SK-N-SH treated with all-trans-retinoic acid at 6 μM for 48 hours (cell line): Measurements from ENCODE around the gene SPEF1.

Source experiments
- ATAC-seq: fragments of 200-7000 bp; cut with Tn5 transposase; 3 replicates; pipeline ENCODE4 v1.9.1; 2020; ENCODE audit warnings: mild to moderate bottlenecking, moderate library complexity
- ARNTL ChIP-seq: fragments of 450-650 bp; formaldehyde crosslinking; IDR thresholded peaks from 2 replicates; pipeline ENCODE4 v1.5.0; 2020; ENCODE audit warnings: low read depth, mild to moderate bottlenecking, moderate library complexity, borderline replicate concordance
- BACH2 ChIP-seq: fragments of 250-450 bp; sonication (Bioruptor Pico); IDR thresholded peaks from 2 replicates; pipeline ENCODE4 v1.9.0; 2021; ENCODE audit warnings: mild to moderate bottlenecking, borderline replicate concordance
- CREB5 ChIP-seq: fragments of 250-450 bp; sonication (Bioruptor Pico); IDR thresholded peaks from 2 replicates; pipeline ENCODE4 v1.5.1; 2020; ENCODE audit warnings: low read depth, mild to moderate bottlenecking, moderate library complexity
- CSDC2 ChIP-seq: fragments of 250-450 bp; sonication (Bioruptor Pico); IDR thresholded peaks from 2 replicates; pipeline ENCODE4 v1.5.0; 2020; ENCODE audit warnings: mild to moderate bottlenecking, moderate library complexity
- CSRNP3 ChIP-seq: fragments of 250-450 bp; sonication (Bioruptor Pico); IDR thresholded peaks from 2 replicates; pipeline ENCODE4 v1.5.1; 2021; ENCODE audit warnings: mild to moderate bottlenecking, moderate library complexity
- ESRRG ChIP-seq: fragments of 250-450 bp; sonication (Bioruptor Pico); IDR thresholded peaks from 2 replicates; pipeline ENCODE4 v1.6.1; 2021; ENCODE audit warnings: mild to moderate bottlenecking
- GLIS3 ChIP-seq: fragments of 250-450 bp; sonication (Bioruptor Pico); IDR thresholded peaks from 2 replicates; pipeline ENCODE4 v1.5.0; 2020; ENCODE audit warnings: mild to moderate bottlenecking, moderate library complexity
- ISL1 ChIP-seq: fragments of 250-450 bp; sonication (Bioruptor Pico); IDR thresholded peaks from 2 replicates; pipeline ENCODE4 v2.1.2; 2022; ENCODE audit warnings: mild to moderate bottlenecking, moderate library complexity
- OSR1 ChIP-seq: fragments of 250-450 bp; sonication (Bioruptor Pico); IDR thresholded peaks from 2 replicates; pipeline ENCODE4 v1.8.0; 2022; ENCODE audit warnings: moderate library complexity, mild to moderate bottlenecking, inconsistent platforms
- PATZ1 ChIP-seq: fragments of 250-450 bp; sonication (Bioruptor Pico); IDR thresholded peaks from 2 replicates; pipeline ENCODE4 v1.8.0; 2020; ENCODE audit warnings: mild to moderate bottlenecking, moderate library complexity, borderline replicate concordance
- POU6F1 ChIP-seq: fragments of 250-450 bp; sonication (Bioruptor Pico); IDR thresholded peaks from 2 replicates; pipeline ENCODE4 v1.8.0; 2021; ENCODE audit warnings: low read depth, mild to moderate bottlenecking, moderate library complexity, borderline replicate concordance
- PPARA ChIP-seq: fragments of 250-450 bp; sonication (Bioruptor Pico); IDR thresholded peaks from 2 replicates; pipeline ENCODE4 v1.5.0; 2020; ENCODE audit warnings: mild to moderate bottlenecking, borderline replicate concordance
- RARB ChIP-seq: fragments of 250-450 bp; sonication (Bioruptor Pico); IDR thresholded peaks from 2 replicates; pipeline ENCODE4 v1.8.0; 2021; ENCODE audit warnings: mild to moderate bottlenecking, moderate library complexity
- SNAI2 ChIP-seq: fragments of 250-450 bp; sonication (Bioruptor Pico); IDR thresholded peaks from 2 replicates; pipeline ENCODE4 v1.5.0; 2020; ENCODE audit warnings: mild to moderate bottlenecking, moderate library complexity
- TCF4 ChIP-seq: fragments of 250-450 bp; sonication (Bioruptor Pico); IDR thresholded peaks from 2 replicates; pipeline ENCODE4 v1.8.0; 2021; ENCODE audit warnings: mild to moderate bottlenecking, moderate library complexity, borderline replicate concordance
- ZC3H10 ChIP-seq: fragments of 250-450 bp; sonication (Bioruptor Pico); IDR thresholded peaks from 2 replicates; pipeline ENCODE4 v1.5.1; 2021; ENCODE audit warnings: mild to moderate bottlenecking, moderate library complexity
- ZFP3 ChIP-seq: fragments of 250-450 bp; sonication (Bioruptor Pico); IDR thresholded peaks from 2 replicates; pipeline ENCODE4 v1.5.0; 2020; ENCODE audit warnings: mild to moderate bottlenecking, moderate library complexity
- ZFP30 ChIP-seq: fragments of 450-650 bp; formaldehyde crosslinking; IDR thresholded peaks from 2 replicates; pipeline ENCODE4 v1.5.0; 2022; ENCODE audit warnings: mild to moderate bottlenecking, moderate library complexity
- ZNF565 ChIP-seq: fragments of 450-650 bp; formaldehyde crosslinking; conservative IDR thresholded peaks from 2 replicates; pipeline ENCODE4 v1.5.0; 2020; ENCODE audit warnings: low read depth, mild to moderate bottlenecking, moderate library complexity
- ZNF8 ChIP-seq: fragments of 450-650 bp; formaldehyde crosslinking; IDR thresholded peaks from 2 replicates; pipeline ENCODE4 v1.5.0; 2020; ENCODE audit warnings: mild to moderate bottlenecking, moderate library complexity

SPEF1 gene

GRCh38 chr20:3729811-3730540, 51.3 kb downstream of the SPEF1 start:
- TF ChIP-seq CSDC2 (CRISPR knock-in tag) (no peak), BACH2 (no peak), ZC3H10 (CRISPR knock-in tag) (no peak), CSRNP3 (no peak)
- ATAC-seq: no peak

GRCh38 chr20:3729378-3729777, 51.9 kb downstream of the SPEF1 start:
- ATAC-seq: no peak

GRCh38 chr20:3728876-3729275, 52.4 kb downstream of the SPEF1 start:
- ATAC-seq: no peak
- TF ChIP-seq CSRNP3 (no peak), ARNTL (CRISPR knock-in tag) (no peak), CREB5 (CRISPR knock-in tag) (no peak), ZFP30 (no peak), ZNF565 (CRISPR knock-in tag) (no peak), ZFP3 (no peak), PPARA (CRISPR knock-in tag) (no peak), BACH2 (no peak), GLIS3 (no peak), ZNF8 (CRISPR knock-in tag) (no peak), OSR1 (no peak), RARB (no peak), SNAI2 (CRISPR knock-in tag) (no peak), PATZ1 (CRISPR knock-in tag) (no peak)

More at GRCh38 chr20:3729378-3729777, 51.9 kb downstream of the SPEF1 start:
- TF ChIP-seq SNAI2 (CRISPR knock-in tag) (no peak), CSRNP3 (no peak), CSDC2 (CRISPR knock-in tag) (no peak), ZFP30 (no peak), ZFP3 (no peak), ISL1 (CRISPR knock-in tag) (no peak), ESRRG (CRISPR knock-in tag) (no peak), TCF4 (CRISPR knock-in tag) (no peak), PATZ1 (CRISPR knock-in tag) (no peak), OSR1 (no peak), GLIS3 (no peak), POU6F1 (CRISPR knock-in tag) (no peak), ZC3H10 (CRISPR knock-in tag) (no peak), ZNF565 (CRISPR knock-in tag) (no peak)
- TF ChIP-seq, all 23 proteins: peak for 0
